Natural killer cell (primary cell): ENCODE results near the gene WDR45B. TPM values are rescaled to one million over a fixed set of nuclear protein-coding genes. Genes with fewer than 3 reads are reported as not detected.

Experiments
- ATAC-seq, 3 donors: fragments of 150-1000 bp in 2 of 3; fragments of 200-7000 bp in 1 of 3; cut with Tn5 transposase; 1 replicate in 1 of 3; 2 replicates in 2 of 3; pipeline ENCODE4 v1.10.0; 2021; ENCODE audit warnings: mild to moderate bottlenecking in 2 of 3, moderate library complexity in 2 of 3
- DNase-seq, 2 donors: peaks; one replicate each; pipeline versions ENCODE4 v3.0.0 to v3.0.0-alpha.2; 2013 to 2021; ENCODE audit warnings: mixed read lengths in 1 of 2
- H3K27ac ChIP-seq: one replicate; pipeline ENCODE4 v1.5.1; 2013; ENCODE audit warnings: mild to moderate bottlenecking, low read length
- H3K27me3 ChIP-seq: one replicate; pipeline ENCODE4 v1.6.1; 2013; ENCODE audit warnings: low read length; ENCODE audit not compliant: control insufficient read depth, insufficient read depth
- H3K36me3 ChIP-seq: one replicate; pipeline ENCODE4 v1.6.1; 2013; ENCODE audit warnings: low read length; ENCODE audit not compliant: control insufficient read depth, insufficient read depth
- H3K4me1 ChIP-seq: one replicate; pipeline ENCODE4 v1.6.1; 2013; ENCODE audit warnings: low read length; ENCODE audit not compliant: control insufficient read depth, insufficient read depth
- H3K4me3 ChIP-seq: one replicate; pipeline ENCODE4 v1.5.1; 2013; ENCODE audit warnings: low read length
- H3K9me3 ChIP-seq: one replicate; pipeline ENCODE4 v1.6.1; 2013; ENCODE audit warnings: low read length; ENCODE audit not compliant: control insufficient read depth, insufficient read depth
- H3K27ac Mint-ChIP-seq, 2 donors: one replicate each; pipeline ENCODE4 v1.8.0; 2022; ENCODE audit warnings: mild to moderate bottlenecking in 2 of 2, mixed read lengths in 2 of 2, moderate library complexity in 1 of 2
- H3K27me3 Mint-ChIP-seq, 2 donors: one replicate each; pipeline ENCODE4 v1.8.0; 2022; ENCODE audit warnings: low read depth in 2 of 2, mixed read lengths in 2 of 2
- H3K36me3 Mint-ChIP-seq: one replicate; pipeline ENCODE4 v1.8.0; 2022; ENCODE audit warnings: mixed read lengths
- H3K4me1 Mint-ChIP-seq, 2 donors: one replicate each; pipeline ENCODE4 v1.8.0; 2022; ENCODE audit warnings: mixed read lengths in 2 of 2
- H3K4me3 Mint-ChIP-seq: one replicate; pipeline ENCODE4 v1.8.0; 2022; ENCODE audit warnings: mild to moderate bottlenecking, moderate library complexity, mixed read lengths
- H3K9me3 Mint-ChIP-seq, 2 donors: one replicate each; pipeline ENCODE4 v1.8.0; 2022; ENCODE audit warnings: mixed read lengths in 2 of 2
- WGBS: methylation state at CpG from one replicate; pipeline ENCODE4 v1.1.7; 2013; ENCODE audit warnings: missing lambda C conversion rate; ENCODE audit not compliant: insufficient coverage; 5-methylcytosine and 5-hydroxymethylcytosine counted together
- intact Hi-C: fragments of 100-400 bp; cut with micrococcal nuclease; formaldehyde crosslinking; loops from one replicate; pipeline ENCODE4 v1.14.2; 2022
- total RNA-seq, 4 donors: library from RNA; stranded (reverse); fragments of 120-200 nt in 1 of 4; gene quantifications; one replicate each; pipeline versions ENCODE4 v1.2.3 to v1.2.4, GENCODE V29; 2013 to 2022
- TF ChIP-seq, protein P1 (sequence below): fragments of 200-600 bp; IDR thresholded peaks from one replicate; pipeline ENCODE4 v1.8.0; 2022; ENCODE audit warnings: antibody characterized with exemption

WDR45B gene
- total RNA-seq, 3 donors from 2014 or later (not counting 1 experiment from before 2014, with no cell fraction given), result 81.8 to 112 (median 94.6) TPM

- H3K27ac ChIP-seq, result no peak overlapping the region
- Mint-ChIP-seq H3K27ac (peak overlapping the region; percentile 16 to 26), H3K9me3 (no peaks in the 10 kb centered on the region), H3K27me3 (no peaks in the 10 kb centered on the region), H3K4me1 (peaks cover 14 to 15% of the 10 kb centered on the region in 2 donors), H3K36me3 (no peaks in the 10 kb centered on the region), H3K4me3 (no peak overlapping the region)
- ATAC-seq (no peak), DNase-seq (no peak)
- H3K4me1 ChIP-seq, result peaks cover 11% of the 10 kb centered on the region
- H3K27me3 ChIP-seq, result no peaks in the 10 kb centered on the region
- TF ChIP-seq, protein P1, sequence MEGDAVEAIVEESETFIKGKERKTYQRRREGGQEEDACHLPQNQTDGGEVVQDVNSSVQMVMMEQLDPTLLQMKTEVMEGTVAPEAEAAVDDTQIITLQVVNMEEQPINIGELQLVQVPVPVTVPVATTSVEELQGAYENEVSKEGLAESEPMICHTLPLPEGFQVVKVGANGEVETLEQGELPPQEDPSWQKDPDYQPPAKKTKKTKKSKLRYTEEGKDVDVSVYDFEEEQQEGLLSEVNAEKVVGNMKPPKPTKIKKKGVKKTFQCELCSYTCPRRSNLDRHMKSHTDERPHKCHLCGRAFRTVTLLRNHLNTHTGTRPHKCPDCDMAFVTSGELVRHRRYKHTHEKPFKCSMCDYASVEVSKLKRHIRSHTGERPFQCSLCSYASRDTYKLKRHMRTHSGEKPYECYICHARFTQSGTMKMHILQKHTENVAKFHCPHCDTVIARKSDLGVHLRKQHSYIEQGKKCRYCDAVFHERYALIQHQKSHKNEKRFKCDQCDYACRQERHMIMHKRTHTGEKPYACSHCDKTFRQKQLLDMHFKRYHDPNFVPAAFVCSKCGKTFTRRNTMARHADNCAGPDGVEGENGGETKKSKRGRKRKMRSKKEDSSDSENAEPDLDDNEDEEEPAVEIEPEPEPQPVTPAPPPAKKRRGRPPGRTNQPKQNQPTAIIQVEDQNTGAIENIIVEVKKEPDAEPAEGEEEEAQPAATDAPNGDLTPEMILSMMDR, result no peak
- H3K4me3 ChIP-seq, result no peak overlapping the region
- peaks cover 51% of the 10 kb centered on the region for H3K36me3 ChIP-seq
- intact Hi-C loops, result no loop called here
- WGBS, result 93% methylated on average over 16 of the region's 16 CpGs
- no peaks in the 10 kb centered on the region for H3K9me3 ChIP-seq
These were observed 42.2 kb downstream of the WDR45B start for GRCh38 chr17:82605939-82606600.

- Mint-ChIP-seq H3K9me3 (no peaks in the 10 kb centered on the region), H3K27me3 (no peaks in the 10 kb centered on the region), H3K4me3 (no peak overlapping the region), H3K27ac (peak overlapping the region; percentile 89), H3K36me3 (no peaks in the 10 kb centered on the region), H3K4me1 (peaks cover 14 to 15% of the 10 kb centered on the region in 2 donors)
- peaks cover 11% of the 10 kb centered on the region for H3K4me1 ChIP-seq
- H3K9me3 ChIP-seq, result no peaks in the 10 kb centered on the region
- 95% methylated on average over 7 of the region's 7 CpGs for WGBS
- DNase-seq (no peak), ATAC-seq (peak in 1 of 3 donors; percentile 2)
- H3K27me3 ChIP-seq, result no peaks in the 10 kb centered on the region
- intact Hi-C loops, result no loop called here
- peak overlapping the region; percentile 1 for H3K27ac ChIP-seq
- H3K36me3 ChIP-seq, result peaks cover 48% of the 10 kb centered on the region
- H3K4me3 ChIP-seq, result no peak overlapping the region
- TF ChIP-seq, protein P1, result no peak
These were observed 43.7 kb downstream of the WDR45B start for GRCh38 chr17:82604532-82604931.

GRCh38 chr17:82603981-82604448 is 44.2 kb downstream of the WDR45B start:
- 67% methylated on average over 18 of the region's 18 CpGs for WGBS
- peak overlapping the region; percentile 89 for H3K27ac Mint-ChIP-seq
- H3K4me3 Mint-ChIP-seq, result peak overlapping the region; percentile 47
- no peak overlapping the region for H3K4me3 ChIP-seq
- H3K27me3 Mint-ChIP-seq, result no peaks in the 10 kb centered on the region
- peaks cover 11% of the 10 kb centered on the region for H3K4me1 ChIP-seq
- no peaks in the 10 kb centered on the region for H3K9me3 ChIP-seq
- intact Hi-C loops, result no loop called here
- peak overlapping the region; percentile 19 for H3K27ac ChIP-seq
- TF ChIP-seq, protein P1, result no peak
- no peaks in the 10 kb centered on the region for H3K9me3 Mint-ChIP-seq
- H3K27me3 ChIP-seq, result no peaks in the 10 kb centered on the region
- no peaks in the 10 kb centered on the region for H3K36me3 Mint-ChIP-seq
- DNase-seq (peak; percentile 51 to 74), ATAC-seq (peak; percentile 99 to 100 (median 99))
- H3K36me3 ChIP-seq, result peaks cover 47% of the 10 kb centered on the region
- peaks cover 14 to 15% of the 10 kb centered on the region in 2 donors for H3K4me1 Mint-ChIP-seq
